HepG2 (cell line): ENCODE data around the gene TEKT3. TPM values are rescaled to one million over a fixed set of nuclear protein-coding genes. Genes with fewer than 3 reads are reported as not detected.

ENCODE experiments used
- ATAC-seq: fragments of 200-7000 bp; cut with Tn5 transposase; 3 replicates; pipeline ENCODE4 v1.9.1; 2020; ENCODE audit warnings: mild to moderate bottlenecking, moderate library complexity
- BruUV-seq: library from RNA; stranded (reverse); fragments of 400-500 nt; replicated peaks from 2 replicates; lab custom pipeline; 2021; lab: Mats Ljungman, UMichigan
- CTCF ChIA-PET: fragments of 300-600 bp; formaldehyde crosslinking; extraction: SDS; loops from one replicate; lab custom pipeline; 2021; ENCODE audit warnings: low total read pairs, inconsistent platforms, low intra/inter-chr PET ratio; lab: Yijun Ruan, JAX
- POLR2A ChIA-PET: fragments of 350-600 bp; sonication (Branson Sonifier 250); formaldehyde crosslinking; loops from one replicate; lab custom pipeline; 2020; ENCODE audit warnings: antibody characterized with exemption, inconsistent platforms; lab: Yijun Ruan, JAX
- DNase-seq: peaks from one replicate; pipeline ENCODE4 v3.0.0-alpha.2; 2015; ENCODE audit warnings: low spot score
- FAIRE-seq: peaks from 3 replicates; lab custom pipeline; 2011; peaks lifted over from hg19 to GRCh38; lab: Jason Lieb, UNC
- H2AFZ ChIP-seq: one replicate; pipeline ENCODE4 v1.6.1; 2011; ENCODE audit warnings: low read length, inconsistent platforms
- H3K27ac ChIP-seq: fragments of 300-600 bp; 3 replicates; pipeline ENCODE4 v1.8.0; 2011; ENCODE audit warnings: mixed run types, mild to moderate bottlenecking, mixed read lengths, low read length, inconsistent platforms; ENCODE audit not compliant: insufficient read depth; ENCODE audit errors: extremely low read length
- H3K27me3 ChIP-seq, 2 experiments: fragments of 200-600 bp in 1 of 2; 2 replicates in 1 of 2; 3 replicates in 1 of 2; pipeline versions ENCODE4 v1.6.0 to v1.8.0; 2011; ENCODE audit warnings: low read length in 2 of 2, mild to moderate bottlenecking in 2 of 2, moderate library complexity in 2 of 2, inconsistent platforms in 1 of 2; ENCODE audit not compliant: insufficient read depth in 2 of 2, control insufficient read depth in 1 of 2
- H3K36me3 ChIP-seq, 2 experiments: fragments of 200-600 bp in 1 of 2; replicated peaks in 1 of 2; 2 replicates in 1 of 2; 3 replicates in 1 of 2; pipeline versions ENCODE4 v1.5.1 to v1.8.0; 2011; ENCODE audit warnings: low read length in 2 of 2, inconsistent platforms in 1 of 2; ENCODE audit not compliant: insufficient read depth in 2 of 2, control insufficient read depth in 1 of 2
- H3K4me1 ChIP-seq: 2 replicates; pipeline ENCODE4 v1.5.1; 2012; ENCODE audit warnings: low read length, inconsistent platforms; ENCODE audit not compliant: insufficient read depth
- H3K4me2 ChIP-seq: 2 replicates; pipeline ENCODE4 v1.6.0; 2011; ENCODE audit warnings: low read depth, low read length, inconsistent platforms
- H3K4me3 ChIP-seq, 3 experiments: fragments of 200-600 bp in 1 of 3; sonication (generic), shearing (Covaris generic) in 1 of 3; replicated peaks in 1 of 3; 2 replicates each; pipeline ENCODE4 v1.5.1; 2011 to 2016; ENCODE audit warnings: low read length in 3 of 3, inconsistent platforms in 2 of 3, low read depth in 2 of 3, mild to moderate bottlenecking in 2 of 3, control low read depth in 1 of 3, mixed read lengths in 1 of 3; ENCODE audit not compliant: insufficient read depth in 1 of 3
- H3K79me2 ChIP-seq: one replicate; pipeline ENCODE4 v1.6.1; 2011; ENCODE audit warnings: low read length, inconsistent platforms; ENCODE audit not compliant: insufficient read depth
- H3K9ac ChIP-seq: 2 replicates; pipeline ENCODE4 v1.6.0; 2011; ENCODE audit warnings: mild to moderate bottlenecking, low read depth, low read length, inconsistent platforms; ENCODE audit not compliant: insufficient read depth
- H3K9me3 ChIP-seq: 2 replicates; pipeline ENCODE4 v1.5.1; 2012; ENCODE audit warnings: mild to moderate bottlenecking, low read length
- H4K20me1 ChIP-seq: 2 replicates; pipeline ENCODE4 v1.6.0; 2011; ENCODE audit warnings: inconsistent platforms, mild to moderate bottlenecking, low read length, moderate library complexity; ENCODE audit not compliant: insufficient read depth
- CREM ChIP-seq, 2 experiments: sonication (generic) in 1 of 2; formaldehyde crosslinking in 1 of 2; IDR thresholded peaks; 2 replicates each; pipeline versions ENCODE4 v1.4.0 to v1.6.1; 2016 to 2020; ENCODE audit warnings: antibody characterized with exemption in 1 of 2, mild to moderate bottlenecking in 1 of 2, missing genetic modification reagents in 1 of 2
- ZNF33A ChIP-seq: sonication (generic); formaldehyde crosslinking; IDR thresholded peaks from 2 replicates; pipeline ENCODE4 v1.5.1; 2020; ENCODE audit warnings: missing genetic modification reagents, mild to moderate bottlenecking, moderate library complexity, borderline replicate concordance
- WGBS: methylation state at CpG from one replicate; pipeline ENCODE4 v1.1.6; 2017; ENCODE audit warnings: low lambda C conversion rate; 5-methylcytosine and 5-hydroxymethylcytosine counted together
- in situ Hi-C: cut with HindIII; loops from 2 replicates; pipeline ENCODE4 v1.10.0; 2017; ENCODE audit warnings: low pct_unique_long_range_greater_than_20kb; ENCODE audit not compliant: extremely low pct_ligation_motif_present
- intact Hi-C: fragments of 100-400 bp; cut with micrococcal nuclease; formaldehyde crosslinking; loops from one replicate; pipeline ENCODE4 v1.10.0; 2022; ENCODE audit not compliant: unreplicated experiment
- polyA plus RNA-seq, 8 experiments: library from polyadenylated mRNA; depleted of rRNA in 3 of 8; stranded (reverse) in 7 of 8; unstranded in 1 of 8; fragments of >200 nt; fragmentation: Illumina TruSeq in 4 of 8; extraction: Trizol in 4 of 8; gene quantifications; 2 replicates each; pipeline versions ENCODE4 v1.2.1 to v1.2.3, GENCODE V29; 2011 to 2016; ENCODE audit warnings: low read depth in 4 of 8, missing spikeins in 1 of 8, mixed read lengths in 1 of 8; ENCODE audit not compliant: insufficient read depth in 1 of 8
- total RNA-seq, 5 experiments: library from RNA; depleted of rRNA; stranded (reverse); fragments of >200 nt; fragmentation: Illumina TruSeq; extraction: Trizol; gene quantifications; 2 replicates each; pipeline ENCODE4 v1.2.3, GENCODE V29; 2016; ENCODE audit warnings: low read depth in 1 of 5
- TF ChIP-seq, protein P1 (sequence below): sonication (generic); formaldehyde crosslinking; IDR thresholded peaks from 2 replicates; pipeline ENCODE4 v1.4.0; 2020; ENCODE audit warnings: missing genetic modification reagents
- TF ChIP-seq, protein P2 (sequence below): sonication (generic); formaldehyde crosslinking; IDR thresholded peaks from 2 replicates; pipeline ENCODE4 v1.5.0; 2020; ENCODE audit warnings: missing genetic modification reagents

TEKT3 gene
- total and polyA plus RNA-seq, 2 of the 13 experiments (the other 11 are each of a cell fraction or from before 2014, with no cell fraction given), result 0.58 to 0.82 TPM

DNA sequence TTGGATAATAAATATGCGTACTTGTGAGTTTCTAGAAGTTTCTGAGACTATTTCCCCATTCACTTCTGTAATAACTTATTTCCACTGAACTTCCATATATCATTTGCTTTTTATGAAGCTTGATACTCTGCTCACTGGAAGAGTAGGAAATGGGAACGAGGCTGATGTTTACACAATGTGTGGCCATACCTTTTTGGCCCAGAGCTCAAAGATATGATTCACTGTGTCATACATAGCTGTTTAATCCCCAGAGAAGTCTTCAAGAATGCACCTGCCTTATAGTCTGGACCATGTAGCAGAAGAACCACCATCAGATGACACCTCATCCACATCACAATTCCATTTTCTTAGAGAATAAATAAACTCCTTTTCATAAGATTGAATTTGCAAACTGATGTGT lies 40.3 kb upstream of the TEKT3 start (continued):
- TF ChIP-seq, protein P1, sequence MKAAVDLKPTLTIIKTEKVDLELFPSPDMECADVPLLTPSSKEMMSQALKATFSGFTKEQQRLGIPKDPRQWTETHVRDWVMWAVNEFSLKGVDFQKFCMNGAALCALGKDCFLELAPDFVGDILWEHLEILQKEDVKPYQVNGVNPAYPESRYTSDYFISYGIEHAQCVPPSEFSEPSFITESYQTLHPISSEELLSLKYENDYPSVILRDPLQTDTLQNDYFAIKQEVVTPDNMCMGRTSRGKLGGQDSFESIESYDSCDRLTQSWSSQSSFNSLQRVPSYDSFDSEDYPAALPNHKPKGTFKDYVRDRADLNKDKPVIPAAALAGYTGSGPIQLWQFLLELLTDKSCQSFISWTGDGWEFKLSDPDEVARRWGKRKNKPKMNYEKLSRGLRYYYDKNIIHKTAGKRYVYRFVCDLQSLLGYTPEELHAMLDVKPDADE (CRISPR knock-in tag), result no peak
- TF ChIP-seq, all 625 proteins: peak for 0

DNA sequence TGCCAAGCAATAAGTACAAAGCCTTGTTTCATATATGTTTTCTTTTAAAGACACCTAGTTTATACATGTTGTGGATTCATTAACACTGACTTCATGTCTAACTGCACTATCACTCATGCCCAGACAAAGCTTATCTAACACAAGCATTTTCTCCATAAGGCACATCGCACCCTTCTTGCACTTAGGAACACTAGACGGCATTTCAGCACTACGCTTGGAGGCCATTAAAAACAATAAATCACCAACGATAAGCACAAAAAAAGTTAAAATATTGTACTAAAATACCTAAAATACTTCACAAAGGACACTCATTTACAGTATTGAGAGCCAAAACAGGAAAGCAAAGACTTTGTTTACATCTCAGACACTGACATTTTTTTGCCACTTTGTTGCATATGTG lies 39.0 kb upstream of the TEKT3 start:
- H4K20me1 ChIP-seq, result no peaks in the 10 kb centered on the region
- no peak overlapping the region for H3K27ac ChIP-seq
- intact Hi-C loops (no loop called here), in situ Hi-C loops (no loop called here)
- POLR2A ChIA-PET, result no interaction called here
- no peak for ATAC-seq
- WGBS, result 86% methylated on average over 4 of the region's 4 CpGs
- H3K9ac ChIP-seq, result no peak overlapping the region
- H3K4me3 ChIP-seq, result no peak overlapping the region
- no peaks in the 10 kb centered on the region for H3K79me2 ChIP-seq
- TF ChIP-seq, protein P2, sequence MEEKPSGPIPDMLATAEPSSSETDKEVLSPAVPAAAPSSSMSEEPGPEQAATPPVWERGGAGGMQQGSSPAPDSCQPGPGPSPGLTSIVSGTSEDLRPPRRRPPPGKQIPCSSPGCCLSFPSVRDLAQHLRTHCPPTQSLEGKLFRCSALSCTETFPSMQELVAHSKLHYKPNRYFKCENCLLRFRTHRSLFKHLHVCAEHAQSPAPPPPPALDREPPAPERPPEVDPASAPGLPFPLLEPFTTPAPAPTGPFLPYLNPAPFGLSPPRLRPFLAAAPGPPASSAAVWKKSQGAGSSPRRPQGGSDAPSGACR (CRISPR knock-in tag), result no peak
- TF ChIP-seq ZNF33A (CRISPR knock-in tag) (no peak), CREM (IDR thresholded peaks at IDR 0.05) (no peak), CREM (CRISPR knock-in tag; IDR thresholded peaks at IDR 0.05) (no peak)
- H3K9me3 ChIP-seq, result no peaks in the 10 kb centered on the region
- FAIRE-seq, result no peak
- H3K27me3 ChIP-seq, result no peaks in the 10 kb centered on the region
- CTCF ChIA-PET, result no interaction called here
- H3K36me3 ChIP-seq, result no peaks in the 10 kb centered on the region
- BruUV-seq, result no TSS peak
- H3K4me1 ChIP-seq, result peaks cover 19% of the 10 kb centered on the region
- H3K4me2 ChIP-seq, result no peak overlapping the region
- no peak for DNase-seq
- H2AFZ ChIP-seq, result no peak overlapping the region
